ENCODE measurements around the gene GPR18.
"Not testable (repeated sequence)": the region's sequence is repeated elsewhere in the genome, so short reads cannot be mapped to it uniquely, and the experiment has no call there.

GPR18 gene

DNA sequence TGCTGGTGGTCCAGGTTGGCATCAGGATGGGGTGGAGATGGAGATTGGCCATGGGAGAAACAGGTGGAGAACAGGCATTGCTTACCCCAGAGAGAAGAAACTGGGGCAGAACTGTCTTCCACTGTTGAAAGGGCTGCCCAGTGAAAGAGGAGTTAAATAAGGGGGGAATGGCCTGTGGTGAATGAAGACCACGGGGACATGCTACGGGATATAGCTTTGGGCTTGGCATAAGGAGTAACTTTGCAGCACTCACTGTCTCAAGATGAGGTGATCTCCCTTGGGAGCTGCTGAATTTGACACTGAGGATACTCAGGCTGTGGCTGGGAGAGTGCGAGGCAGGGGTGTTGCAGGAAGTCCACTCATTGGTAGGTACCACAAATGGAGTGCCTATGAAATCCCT is 10.6 kb upstream of the GPR18 start:
- no peak for DNase-seq (ENCODE audit: low read depth in 3 of 3, low spot score in 1 of 3)

DNA sequence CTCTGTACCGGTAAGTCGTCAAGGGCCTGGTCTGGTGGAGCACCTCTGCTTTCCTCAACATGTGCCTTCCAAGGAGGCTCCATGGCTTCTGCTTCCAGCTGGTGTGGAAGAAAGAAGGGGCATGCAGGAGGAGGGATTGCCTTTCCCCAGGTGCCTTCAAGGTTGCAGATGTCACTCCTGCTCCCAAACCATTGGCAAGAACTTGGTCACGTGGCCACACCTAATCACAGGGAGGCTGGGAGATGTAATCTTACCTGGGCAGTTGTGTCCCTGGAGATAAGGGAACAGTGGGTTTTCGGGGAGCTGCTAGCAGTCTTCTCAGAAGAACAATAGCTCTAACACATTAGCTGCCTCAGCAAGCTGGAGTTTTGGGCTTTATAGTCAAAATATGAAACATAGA is 9.7 kb upstream of the GPR18 start:
- DNase-seq (ENCODE audit: low read depth in 3 of 3, low spot score in 1 of 3) = no peak

DNA sequence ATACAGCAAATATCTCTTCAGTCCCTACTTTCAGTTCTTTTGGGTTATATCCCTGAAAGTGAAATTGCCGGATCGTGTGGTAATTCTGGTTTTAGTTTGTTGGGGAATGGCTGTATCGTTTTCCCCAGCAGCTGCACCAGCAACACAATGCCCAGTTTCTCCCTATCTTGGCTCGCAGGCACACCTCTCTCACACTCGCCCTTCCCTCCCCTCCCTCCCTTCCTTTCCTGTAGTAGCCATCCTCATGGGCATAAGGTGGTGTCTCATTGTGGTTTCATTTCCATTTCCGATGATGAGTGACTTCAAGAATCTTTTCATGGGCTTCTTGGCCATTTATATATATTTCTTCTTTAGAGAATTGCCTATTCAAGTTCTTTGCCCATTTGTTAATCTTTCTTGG is 8.6 kb upstream of the GPR18 start:
- DNase-seq (ENCODE audit: low read depth in 3 of 3, low spot score in 1 of 3) = no peak

DNA sequence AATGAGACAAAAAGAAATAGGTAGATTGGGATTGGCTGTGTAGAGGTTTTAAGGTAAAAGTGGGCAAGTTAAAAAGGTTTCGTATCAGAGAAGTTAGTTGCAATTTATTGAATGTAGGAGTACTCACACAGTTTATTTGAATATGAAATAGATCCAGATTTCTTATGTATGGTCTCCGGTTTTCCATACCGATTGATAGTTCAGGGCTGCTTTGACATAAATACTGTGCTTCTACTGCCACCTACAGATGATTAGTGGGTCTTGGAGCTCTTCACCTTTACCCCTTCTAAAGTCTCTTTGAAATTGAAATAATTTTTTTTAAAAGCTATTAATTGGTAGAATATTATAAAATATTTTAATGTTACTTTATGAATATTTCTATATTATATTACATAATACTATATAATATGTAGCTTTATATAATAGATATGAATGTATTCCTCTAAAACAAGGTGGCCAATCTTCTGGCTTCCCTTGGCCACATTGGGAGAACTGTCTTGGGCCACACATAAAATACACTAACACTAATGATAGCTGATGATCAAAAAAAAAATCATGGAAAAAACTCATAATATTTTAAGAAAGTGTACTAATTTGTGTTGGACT is 7.7 kb upstream of the GPR18 start:
- no peak for DNase-seq (ENCODE audit: low read depth in 3 of 3, low spot score in 1 of 3)

DNA sequence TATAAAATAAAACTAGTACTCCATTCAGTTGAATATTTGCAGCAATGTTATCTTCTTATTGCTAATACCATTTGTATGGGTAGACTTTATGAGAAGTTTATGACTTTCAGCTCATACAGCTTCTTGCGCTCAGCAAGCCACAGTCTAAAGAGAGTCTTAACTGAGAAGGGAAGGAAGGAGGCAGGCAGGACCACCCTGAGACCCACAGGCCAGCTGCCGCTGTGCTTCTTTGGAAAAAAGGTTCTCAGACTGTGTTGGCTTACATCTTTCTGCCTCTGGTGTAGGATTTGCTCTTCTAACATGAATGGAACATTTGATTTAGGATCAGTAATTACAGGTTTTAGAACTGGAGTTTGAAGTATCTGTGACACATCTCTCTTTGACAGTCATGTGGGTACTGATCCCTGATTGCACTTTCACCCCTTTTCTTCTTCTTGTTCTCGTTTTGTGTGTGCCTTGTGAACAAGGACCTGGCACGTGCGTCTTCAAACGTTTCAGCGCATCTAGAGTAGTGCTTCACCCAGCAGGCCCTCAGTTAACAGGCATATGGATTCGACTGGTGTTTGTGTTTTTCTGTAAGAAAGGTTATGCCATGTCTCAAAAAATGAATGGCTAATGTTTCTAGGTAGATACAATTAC is 7.1 kb upstream of the GPR18 start:
- no peak for DNase-seq (ENCODE audit: low read depth in 3 of 3, low spot score in 1 of 3)

DNA sequence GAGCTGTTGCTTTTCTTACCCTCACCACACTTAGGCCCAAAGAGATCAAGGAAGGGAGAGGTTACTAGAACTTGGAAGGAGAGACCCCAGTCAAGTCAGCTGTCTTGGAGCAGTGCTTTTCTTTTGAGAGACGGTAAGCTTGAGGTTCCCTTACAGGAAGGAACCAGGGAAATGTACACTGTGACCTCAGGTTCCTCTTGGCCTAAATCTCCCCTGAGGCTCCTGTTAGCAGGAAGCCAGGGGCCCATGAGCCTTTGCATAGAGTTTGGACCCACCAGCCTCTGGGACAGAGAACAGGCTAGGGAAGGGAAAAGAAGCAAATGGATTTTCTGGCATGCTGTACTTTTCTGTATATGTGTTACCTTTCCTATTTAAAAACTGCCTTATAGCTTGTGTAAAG is 5.9 kb upstream of the GPR18 start:
- DNase-seq (ENCODE audit: low read depth in 3 of 3, low spot score in 1 of 3) = no peak

DNA sequence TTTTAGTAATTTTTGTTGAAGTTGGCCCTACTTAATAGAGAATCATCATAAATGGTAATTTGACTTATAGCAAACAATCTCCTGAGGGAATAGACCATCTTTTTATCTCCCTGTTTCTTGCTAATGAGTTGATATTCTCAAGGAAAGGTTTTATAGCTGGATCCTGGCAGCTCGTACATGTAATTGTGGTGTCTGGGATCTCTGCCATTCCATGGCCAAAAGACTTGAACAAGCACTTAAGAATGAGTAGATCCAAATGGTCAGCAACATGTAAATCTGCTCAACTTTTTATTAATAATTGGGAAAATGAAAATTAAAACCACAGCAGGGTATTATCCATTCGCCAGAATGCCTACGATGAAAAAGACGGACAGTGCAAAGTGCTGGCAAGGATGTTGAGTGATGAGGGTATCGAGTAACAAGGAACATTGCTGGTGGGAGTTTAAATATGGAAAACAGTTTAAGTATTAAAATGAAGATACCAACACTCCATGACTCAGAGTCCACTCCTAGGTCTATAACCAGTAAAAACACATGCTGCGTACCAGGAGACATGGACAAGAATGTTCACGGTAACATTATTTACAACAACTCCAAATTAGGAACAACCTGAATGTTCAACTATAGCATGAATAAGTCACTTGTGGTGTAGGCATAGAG is 5.1 kb upstream of the GPR18 start:
- DNase-seq (ENCODE audit: low read depth in 3 of 3, low spot score in 1 of 3) = no peak

DNA sequence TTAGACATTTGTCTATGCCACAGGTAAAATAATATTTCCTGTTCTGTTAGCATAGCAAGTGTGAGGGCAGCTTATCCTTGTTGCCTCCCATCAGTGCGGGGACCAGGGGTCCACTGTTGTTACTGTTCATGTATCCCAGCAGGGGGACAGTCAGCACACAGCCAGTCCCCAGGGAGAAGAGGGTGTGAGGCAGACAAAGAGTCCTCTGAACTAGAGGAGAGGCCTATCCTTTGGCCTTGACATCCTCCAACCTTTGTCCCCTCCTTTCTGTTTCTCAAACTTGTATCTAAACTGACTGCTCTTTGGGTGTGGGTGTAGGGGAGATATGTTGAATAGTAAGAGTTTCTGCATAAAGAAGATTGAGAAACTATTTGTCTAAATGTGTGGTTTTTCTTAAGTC is 2.9 kb upstream of the GPR18 start:
- DNase-seq (ENCODE audit: low read depth in 3 of 3, low spot score in 1 of 3) = no peak

DNA sequence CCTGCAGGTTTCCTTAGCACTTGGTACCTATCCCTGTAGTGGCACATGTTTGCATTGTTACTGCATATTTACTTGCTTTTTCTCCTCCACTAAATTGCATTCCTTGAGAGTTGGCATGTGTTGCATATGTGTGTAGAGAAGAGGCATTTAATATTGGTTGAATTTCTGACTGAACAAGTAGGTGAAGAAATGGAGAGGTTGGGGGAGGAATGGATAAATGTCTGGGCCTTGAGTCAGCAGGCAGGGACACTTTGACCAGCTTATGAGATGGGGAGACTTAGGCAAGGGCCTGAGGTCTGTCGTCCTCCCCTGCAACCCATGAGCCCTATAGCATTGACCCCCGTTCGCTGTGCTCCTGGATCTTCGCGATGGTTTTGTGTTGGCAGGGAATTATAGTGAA is 2.0 kb upstream of the GPR18 start:
- no peak for DNase-seq (ENCODE audit: low read depth in 3 of 3, low spot score in 1 of 3)

DNA sequence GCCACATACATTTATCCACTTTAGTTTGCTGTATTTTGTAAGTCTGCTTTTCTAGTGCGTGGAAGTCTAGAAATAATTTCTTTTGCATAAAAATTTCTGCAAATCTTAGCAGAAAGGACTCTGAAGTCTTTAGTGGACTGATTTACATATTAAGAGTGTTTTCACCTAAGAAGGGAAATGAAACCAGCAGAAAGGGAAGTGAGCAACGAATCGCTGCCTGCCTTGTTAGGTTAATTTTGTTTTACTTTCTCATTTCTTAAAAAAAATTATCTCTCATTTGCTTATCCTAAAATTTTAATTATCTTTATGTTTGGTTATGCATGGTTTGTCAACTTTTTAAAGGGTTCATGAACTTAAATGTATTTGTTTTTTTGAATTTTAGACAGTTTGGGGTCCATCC is 767 bp upstream of the GPR18 start:
- DNase-seq (ENCODE audit: low read depth in 3 of 3, low spot score in 1 of 3) = no peak

DNA sequence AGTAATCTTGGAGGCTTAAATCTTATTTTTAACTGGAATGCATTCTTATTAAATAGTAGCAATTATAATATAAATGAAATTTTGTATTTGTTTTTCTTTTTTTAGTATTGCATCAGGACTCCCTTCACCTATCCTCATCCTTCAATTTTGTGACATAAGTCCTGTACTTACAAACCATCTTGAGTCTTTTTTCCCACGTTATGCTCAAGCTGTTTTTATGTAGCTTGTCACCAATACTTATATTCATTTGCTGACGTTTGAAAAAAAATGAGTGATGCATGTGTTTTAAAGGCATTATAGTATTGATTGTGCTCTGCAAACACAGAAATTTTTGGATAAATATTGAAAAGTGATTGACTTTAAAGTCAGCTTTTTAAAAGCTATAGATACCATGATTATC is 888 bp downstream of the GPR18 start:
- DNase-seq (ENCODE audit: low read depth in 3 of 3, low spot score in 1 of 3) = no peak

DNA sequence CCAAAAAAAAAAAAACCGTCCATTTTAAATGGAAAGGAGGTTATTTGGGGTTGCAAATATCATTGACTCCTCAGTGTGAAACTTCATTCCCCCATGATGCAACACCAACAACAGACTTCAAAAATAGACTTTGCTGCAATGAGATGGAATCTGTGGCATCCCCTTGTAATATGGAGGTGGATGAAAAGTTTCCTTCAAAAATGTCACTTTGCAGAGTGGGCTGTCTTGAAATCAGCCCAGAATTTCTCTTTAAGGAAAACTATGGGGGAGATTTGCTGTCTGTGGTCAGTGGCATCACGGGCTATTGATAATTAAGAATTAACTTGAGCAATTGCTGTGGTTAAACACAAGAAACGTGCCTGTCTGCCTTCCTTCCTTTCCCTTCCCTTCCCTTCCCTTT is 1.5 kb downstream of the GPR18 start:
- no peak for DNase-seq (ENCODE audit: low read depth in 3 of 3, low spot score in 1 of 3)

DNA sequence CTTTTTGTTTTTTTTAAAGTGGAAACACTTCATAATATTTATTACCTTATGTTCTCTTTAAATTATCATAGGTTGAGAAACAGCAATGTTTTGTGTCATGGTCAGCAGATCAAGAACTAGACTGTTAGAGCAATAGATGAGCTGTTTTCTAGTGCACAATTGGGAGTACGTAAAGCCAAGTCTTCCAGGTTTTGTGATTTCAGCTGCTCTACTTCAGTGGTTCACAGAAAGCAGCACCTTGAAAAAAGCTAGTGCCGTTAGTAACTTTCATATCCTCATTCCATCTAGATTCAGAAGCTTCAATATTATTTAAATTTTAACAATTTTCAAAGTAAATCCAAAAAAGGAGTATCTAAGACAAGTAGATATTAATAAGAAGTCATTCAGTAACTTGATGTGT is 1.9 kb downstream of the GPR18 start:
- no peak for DNase-seq (ENCODE audit: low read depth in 3 of 3, low spot score in 1 of 3)

DNA sequence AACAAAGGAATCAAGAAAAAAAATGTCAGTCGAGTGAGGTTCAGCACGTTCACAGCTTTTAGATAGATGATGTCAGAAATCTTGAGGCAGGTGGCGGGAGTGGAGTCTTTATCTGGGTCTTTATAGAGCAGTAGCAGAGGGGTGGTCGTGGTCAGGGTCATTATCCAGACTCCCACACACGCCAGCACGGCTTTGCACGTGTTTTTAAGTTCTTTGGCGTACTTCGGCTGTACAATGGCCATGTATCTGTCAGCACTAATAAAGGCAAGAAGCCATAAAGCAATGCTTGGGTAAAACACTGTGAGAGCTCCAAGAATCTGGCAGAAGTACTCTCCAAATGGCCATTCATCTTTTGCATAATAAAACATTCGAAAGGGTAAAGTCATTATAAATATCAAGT is 2.9 kb downstream of the GPR18 start:
- DNase-seq (ENCODE audit: low read depth in 3 of 3, low spot score in 1 of 3) = no peak

DNA sequence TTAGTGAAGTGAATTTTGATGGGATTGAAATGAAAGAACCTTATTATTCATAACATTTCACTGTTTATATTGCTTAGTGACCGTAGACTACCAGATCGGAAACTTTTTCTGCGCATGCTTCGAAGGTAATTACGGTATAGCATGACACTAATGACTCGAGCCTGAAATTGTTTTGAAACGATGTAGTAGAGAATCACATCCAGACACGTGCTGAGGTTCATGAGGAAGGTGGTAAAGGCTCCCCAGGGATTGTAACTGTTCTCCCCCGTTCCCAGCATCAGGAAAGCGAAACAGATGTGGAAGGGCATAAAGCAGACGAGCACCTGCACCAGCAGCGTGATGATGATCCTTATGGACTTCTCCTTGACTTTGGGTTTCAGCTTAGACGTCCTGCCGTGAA is 3.3 kb downstream of the GPR18 start:
- DNase-seq (ENCODE audit: low read depth in 3 of 3, low spot score in 1 of 3) = no peak

DNA sequence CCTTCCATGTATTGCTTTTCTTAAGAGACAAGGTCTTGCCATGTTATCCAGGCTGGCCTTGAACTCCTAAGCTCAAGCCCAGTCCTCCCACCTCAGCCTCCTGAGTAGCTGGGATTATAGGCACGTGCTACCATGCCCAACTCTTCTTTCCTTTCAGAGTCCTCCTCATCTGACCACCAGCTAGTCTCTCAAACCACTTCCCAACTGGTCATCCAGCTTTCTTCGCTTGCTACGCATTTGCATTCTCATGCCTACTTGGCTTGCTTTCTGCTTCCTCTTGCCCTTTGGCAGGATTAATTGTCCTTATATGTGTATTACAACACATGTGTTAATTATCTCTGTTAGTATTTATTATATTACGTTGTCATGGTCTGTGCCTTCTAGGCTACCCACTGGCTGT is 6.3 kb downstream of the GPR18 start:
- no peak for DNase-seq (ENCODE audit: low read depth in 3 of 3, low spot score in 1 of 3)

DNA sequence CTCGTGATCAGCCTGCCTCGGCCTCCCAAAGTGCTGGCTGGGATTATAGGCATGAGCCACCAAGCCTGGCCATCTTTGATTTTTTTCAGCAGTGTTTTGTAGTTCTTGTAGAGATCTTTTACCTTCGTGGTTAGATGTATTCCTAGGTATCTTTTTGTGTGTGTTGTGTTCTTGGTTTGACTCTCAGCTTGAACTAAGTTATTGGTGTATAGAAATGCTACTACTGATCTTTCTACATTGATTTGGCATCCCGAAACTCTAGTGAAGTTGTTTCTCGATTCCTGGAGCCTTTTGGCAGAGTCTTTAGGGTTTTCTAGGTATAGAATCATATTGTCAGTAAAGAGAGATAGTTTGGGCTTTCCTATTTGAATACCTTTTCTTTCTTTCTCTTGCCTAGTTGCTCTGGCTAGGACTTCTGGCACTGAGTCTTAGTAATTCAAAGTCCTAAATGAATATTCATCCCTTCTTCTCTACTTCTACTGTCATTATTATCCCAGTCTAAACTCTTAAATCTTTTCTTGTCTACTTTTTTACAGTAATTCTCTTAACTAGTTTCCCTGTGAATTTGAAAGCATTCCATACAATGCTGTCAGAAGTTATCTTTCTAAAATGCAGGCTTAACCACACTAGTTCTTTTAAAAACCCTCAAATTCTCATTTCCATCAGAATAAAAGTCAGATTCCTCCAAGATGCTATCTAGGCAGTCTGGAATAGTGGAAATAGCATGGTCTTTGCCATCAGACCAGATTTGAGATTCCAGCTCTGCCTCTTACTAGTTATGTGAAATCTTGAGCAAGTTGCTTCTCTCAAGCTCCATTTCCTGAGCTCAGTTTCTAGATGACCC is 7.0 kb downstream of the GPR18 start:
- DNase-seq (ENCODE audit: low read depth in 3 of 3, low spot score in 1 of 3) = no peak

DNA sequence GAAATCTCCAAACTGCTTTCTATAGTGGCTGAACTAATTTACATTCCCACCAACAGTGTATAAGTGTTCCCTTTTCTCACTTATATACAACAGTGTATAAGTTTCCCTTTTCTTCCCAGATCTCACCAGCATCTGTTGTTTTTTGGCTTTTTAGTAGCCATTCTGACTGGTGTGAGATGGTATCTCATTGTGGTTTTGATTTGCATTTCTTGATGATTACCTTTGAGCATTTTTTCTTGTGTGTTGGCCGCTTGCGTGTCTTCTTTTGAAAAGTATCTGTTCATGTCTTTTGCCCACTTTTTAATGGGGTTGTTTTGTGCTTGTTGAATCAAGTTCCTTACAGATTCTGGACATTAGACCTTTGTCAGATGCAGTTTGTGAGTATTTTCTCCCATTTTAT is 8.6 kb downstream of the GPR18 start:
- not testable (repeated sequence) for DNase-seq (ENCODE audit: low read depth in 3 of 3, low spot score in 1 of 3)

DNA sequence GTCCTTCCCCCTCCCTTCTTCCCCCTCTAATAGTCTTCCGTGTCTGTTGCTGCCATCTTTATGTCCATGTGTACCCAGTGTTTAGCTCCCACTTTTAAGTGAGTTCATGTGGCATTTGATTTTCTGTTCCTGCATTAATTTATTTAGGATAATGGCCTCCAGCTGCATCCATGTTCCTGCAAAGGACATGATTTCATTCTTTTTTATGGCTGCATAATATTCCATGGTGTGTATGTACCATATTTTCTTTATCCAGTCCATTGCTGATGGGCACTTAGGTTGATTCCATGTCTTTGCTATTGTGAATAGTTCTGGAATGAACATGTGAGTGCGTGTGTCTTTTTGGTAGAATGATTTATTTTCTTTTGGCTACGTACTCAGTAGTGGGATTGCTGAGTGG is 9.0 kb downstream of the GPR18 start:
- not testable (repeated sequence) for DNase-seq (ENCODE audit: low read depth in 3 of 3, low spot score in 1 of 3)

DNA sequence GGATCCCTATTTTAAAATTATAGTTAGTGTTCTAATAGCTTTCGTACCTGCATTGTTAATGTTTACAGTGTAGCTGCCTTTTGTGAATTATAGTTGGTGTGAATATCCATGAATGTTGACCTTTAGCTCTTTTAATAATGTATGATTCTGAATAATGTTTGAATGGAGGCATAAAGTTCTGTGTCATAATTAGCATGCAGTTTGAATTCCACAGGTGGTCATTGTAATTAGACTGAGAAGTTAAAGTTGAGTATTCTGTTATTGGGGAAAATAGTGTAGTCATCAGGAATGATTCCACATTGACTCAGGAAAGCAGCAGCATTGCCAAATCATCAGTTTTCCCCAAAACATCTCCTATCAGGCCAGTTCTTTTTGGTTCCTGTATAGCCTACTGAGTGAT is 12.1 kb downstream of the GPR18 start:
- DNase-seq (ENCODE audit: low read depth in 3 of 3, low spot score in 1 of 3) = no peak

DNA sequence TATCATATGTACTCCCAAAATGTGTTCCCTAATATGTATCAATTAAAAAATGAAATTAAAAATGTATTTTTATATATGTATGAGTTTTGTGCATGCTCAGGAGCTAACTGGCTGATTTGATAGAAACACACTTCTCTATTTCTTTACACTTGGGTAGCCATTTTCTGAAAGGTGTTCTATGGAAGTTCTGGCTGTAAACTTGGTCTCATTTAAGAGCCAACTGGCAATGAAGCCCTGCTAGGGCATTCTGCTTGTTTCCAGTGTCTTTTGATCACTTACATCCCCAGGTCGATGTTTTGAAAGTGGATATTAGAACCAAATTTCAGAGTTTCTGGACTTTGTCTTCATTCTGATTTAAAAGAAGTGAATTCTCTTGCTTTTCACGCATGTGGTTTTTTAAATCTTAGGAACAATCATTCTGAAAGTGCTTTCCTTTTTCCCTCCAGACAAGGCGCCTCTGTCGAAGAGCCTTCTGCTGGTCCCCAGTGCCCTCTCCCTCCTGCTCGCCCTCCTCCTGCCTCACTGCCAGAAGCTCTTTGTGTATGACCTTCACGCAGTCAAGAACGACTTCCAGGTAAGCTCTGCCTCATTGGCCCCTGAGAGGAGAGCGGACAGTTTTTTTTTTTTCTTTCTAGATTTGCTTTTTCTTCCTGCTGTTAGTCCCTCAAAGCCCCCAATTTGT is 20.1 kb downstream of the GPR18 start:
- no peak for DNase-seq (ENCODE audit: low read depth in 3 of 3, low spot score in 1 of 3)
